NCI-H460 (cell line): ENCODE results near the gene RRP12. TPM values are rescaled to one million over a fixed set of nuclear protein-coding genes. Genes with fewer than 3 reads are reported as not detected.
"Not testable (repeated sequence)": the region's sequence is repeated elsewhere in the genome, so short reads cannot be mapped to it uniquely, and the experiment has no call there.

Source experiments
- DNase-seq: peaks from one replicate; pipeline ENCODE4 v3.0.0-alpha.2; 2016; ENCODE audit warnings: low read depth; ENCODE audit errors: extremely low read depth
- polyA plus RNA-seq: library from polyadenylated mRNA; depleted of rRNA; stranded (reverse); fragments of >200 nt; gene quantifications from 2 replicates; pipeline ENCODE4 v1.2.3, GENCODE V29; 2014; cell fraction: nucleus; rRNA removed
- total RNA-seq: library from RNA; depleted of rRNA; stranded (reverse); fragments of >200 nt; shearing (Covaris generic); gene quantifications from 2 replicates; pipeline ENCODE4 v1.2.3, GENCODE V29; 2014; rRNA removed

RRP12 gene, protein sequence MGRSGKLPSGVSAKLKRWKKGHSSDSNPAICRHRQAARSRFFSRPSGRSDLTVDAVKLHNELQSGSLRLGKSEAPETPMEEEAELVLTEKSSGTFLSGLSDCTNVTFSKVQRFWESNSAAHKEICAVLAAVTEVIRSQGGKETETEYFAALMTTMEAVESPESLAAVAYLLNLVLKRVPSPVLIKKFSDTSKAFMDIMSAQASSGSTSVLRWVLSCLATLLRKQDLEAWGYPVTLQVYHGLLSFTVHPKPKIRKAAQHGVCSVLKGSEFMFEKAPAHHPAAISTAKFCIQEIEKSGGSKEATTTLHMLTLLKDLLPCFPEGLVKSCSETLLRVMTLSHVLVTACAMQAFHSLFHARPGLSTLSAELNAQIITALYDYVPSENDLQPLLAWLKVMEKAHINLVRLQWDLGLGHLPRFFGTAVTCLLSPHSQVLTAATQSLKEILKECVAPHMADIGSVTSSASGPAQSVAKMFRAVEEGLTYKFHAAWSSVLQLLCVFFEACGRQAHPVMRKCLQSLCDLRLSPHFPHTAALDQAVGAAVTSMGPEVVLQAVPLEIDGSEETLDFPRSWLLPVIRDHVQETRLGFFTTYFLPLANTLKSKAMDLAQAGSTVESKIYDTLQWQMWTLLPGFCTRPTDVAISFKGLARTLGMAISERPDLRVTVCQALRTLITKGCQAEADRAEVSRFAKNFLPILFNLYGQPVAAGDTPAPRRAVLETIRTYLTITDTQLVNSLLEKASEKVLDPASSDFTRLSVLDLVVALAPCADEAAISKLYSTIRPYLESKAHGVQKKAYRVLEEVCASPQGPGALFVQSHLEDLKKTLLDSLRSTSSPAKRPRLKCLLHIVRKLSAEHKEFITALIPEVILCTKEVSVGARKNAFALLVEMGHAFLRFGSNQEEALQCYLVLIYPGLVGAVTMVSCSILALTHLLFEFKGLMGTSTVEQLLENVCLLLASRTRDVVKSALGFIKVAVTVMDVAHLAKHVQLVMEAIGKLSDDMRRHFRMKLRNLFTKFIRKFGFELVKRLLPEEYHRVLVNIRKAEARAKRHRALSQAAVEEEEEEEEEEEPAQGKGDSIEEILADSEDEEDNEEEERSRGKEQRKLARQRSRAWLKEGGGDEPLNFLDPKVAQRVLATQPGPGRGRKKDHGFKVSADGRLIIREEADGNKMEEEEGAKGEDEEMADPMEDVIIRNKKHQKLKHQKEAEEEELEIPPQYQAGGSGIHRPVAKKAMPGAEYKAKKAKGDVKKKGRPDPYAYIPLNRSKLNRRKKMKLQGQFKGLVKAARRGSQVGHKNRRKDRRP (N-terminal part only)
- total RNA-seq: 62.6 and 66.8 TPM in 2 replicates
- polyA plus RNA-seq: 63.3 and 88.3 TPM in 2 replicates

GRCh38 chr10:97400665-97401454, at the start of gene RRP12:
TSS of gene RRP12 (minus strand) at chr10:97401340. CDS start at chr10:97401231, 109 bp downstream.
- peak; percentile 99 for DNase-seq

DNA sequence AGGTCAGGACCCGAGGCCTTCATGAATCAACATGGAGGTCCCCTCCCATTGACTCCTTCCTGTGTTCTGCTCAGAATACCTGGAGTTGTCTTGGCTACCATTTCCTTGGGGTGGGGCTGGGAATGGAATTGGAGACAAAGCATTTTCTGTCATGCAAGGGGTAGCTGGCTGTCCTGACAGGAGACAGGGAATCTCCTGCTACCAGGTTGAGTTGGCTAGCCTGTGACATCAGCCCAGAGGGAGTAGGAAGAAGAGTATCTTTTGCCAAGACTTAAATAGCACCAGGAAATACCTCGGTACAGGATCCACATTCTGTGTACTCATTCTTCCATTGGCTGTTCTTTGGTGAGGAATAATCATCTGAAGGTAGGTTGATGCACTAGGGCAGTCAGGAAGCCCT, 49.7 kb upstream of the RRP12 start:
- no peak for DNase-seq

GRCh38 chr10:97445722-97446639, 44.8 kb upstream of the RRP12 start, which contains the start of the genes EXOSC1 and ZDHHC16:
TSS of gene EXOSC1 (minus strand) at chr10:97446006. CDS start at chr10:97445985, 21 bp downstream.
TSS of gene ZDHHC16 (plus strand) at chr10:97446175. CDS start at chr10:97451676, 5,501 bp downstream.
- peak; percentile 95 for DNase-seq

DNA sequence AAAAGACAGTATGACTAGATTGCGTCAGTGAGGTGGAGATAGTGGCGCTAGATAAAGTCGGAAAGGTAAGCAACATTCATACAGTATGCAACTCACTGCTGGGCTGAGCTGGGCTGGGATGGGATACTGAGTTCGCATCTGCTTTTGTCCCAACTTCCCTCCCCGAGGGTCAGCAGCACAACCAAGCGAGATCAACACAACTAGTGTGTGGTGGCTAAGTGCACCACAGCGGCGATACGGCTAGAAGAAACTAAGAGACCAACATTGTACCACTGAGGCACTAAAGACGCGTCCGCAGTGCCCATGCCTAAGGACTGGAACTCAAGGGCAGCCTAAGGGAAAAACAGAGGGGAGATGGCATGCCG, 44.2 kb upstream of the RRP12 start:
- no peak for DNase-seq

DNA sequence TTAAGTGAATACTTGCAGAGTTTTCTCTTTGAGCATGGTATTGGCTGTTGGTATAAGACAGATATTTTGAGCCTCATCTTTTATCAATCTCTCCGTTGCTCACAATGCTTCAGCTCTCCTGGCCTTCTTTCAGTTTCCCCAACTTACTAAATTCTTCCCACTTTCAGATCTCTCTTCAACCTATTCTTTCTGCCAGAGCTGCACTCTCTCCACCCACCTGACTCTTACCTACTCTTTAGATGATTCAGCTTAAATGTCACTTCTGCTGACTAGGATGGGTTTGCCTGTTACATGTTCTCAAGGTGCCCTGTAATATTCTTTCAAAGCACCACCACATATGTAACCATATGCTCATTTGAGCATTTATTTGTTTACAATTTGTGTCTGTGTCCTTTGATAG, 43.1 kb upstream of the RRP12 start:
- no peak for DNase-seq

- DNase-seq: no peak
These were observed 41.1 kb upstream of the RRP12 start for GRCh38 chr10:97442277-97442676.

- no peak for DNase-seq
These were observed 34.1 kb upstream of the RRP12 start for GRCh38 chr10:97435211-97435610.

- no peak for DNase-seq
These were observed 33.4 kb upstream of the RRP12 start for GRCh38 chr10:97434557-97434956.

GRCh38 chr10:97434055-97434454, 32.9 kb upstream of the RRP12 start:
- no peak for DNase-seq

DNA sequence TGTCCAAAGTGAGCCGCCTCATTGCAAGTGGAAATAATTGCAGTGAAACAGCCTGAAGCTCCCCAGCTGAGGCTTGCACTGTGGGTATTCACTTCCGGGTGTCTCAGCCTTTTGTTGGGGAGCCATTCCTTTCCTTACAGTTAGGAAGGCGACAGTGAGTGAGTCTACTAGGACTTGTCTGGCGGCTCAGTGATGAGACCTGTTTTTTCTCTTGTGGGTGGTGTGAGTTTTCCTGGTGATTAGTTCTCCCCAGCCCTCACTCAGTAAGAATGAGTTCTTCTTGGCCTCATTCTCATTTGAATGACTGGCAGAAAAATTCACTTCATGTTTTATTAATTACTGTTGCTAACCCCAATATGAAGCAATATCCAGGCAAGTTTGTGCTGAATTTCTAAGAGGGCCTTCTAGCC, 27.4 kb upstream of the RRP12 start:
- DNase-seq: no peak

- DNase-seq: no peak
These were observed 26.5 kb upstream of the RRP12 start for GRCh38 chr10:97427571-97428179.

DNA sequence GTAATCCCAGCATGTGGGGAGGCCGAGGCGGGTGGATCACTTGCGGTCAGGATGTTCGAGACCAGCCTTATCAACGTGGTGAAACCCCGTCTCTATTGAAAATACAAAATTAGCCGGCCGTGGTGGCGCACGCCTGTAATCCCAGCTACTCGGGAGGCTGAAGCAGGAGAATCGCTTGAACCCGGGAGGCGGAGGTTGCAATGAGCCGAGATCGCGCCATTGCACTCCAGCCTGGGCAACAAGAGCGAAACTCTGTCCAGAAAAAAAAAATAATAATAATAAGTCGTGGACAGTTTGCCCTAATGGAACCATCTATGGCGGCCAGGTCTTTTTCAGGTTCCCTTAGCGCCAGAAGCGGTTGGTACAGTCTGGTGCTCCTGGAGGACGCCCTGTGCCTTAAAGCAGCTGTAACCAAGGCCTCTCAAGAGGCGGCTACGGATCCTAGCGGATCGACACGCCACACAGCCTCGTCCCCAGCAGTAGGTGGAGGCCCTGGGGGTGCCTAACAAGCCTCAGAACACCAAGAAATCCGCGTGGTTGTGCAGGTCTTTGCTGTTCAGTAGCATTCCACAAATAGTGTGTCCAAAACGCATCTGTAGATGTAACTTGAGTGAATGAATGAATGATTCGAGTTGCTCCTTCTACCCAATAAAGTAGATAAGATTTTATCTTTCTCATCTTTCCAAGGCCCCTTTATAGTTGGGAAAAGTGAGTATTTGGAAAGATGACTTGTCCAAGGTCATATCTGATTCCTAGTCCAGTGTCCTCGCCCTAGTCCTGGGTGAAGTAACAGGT, 25.8 kb upstream of the RRP12 start:
- DNase-seq: no peak

DNA sequence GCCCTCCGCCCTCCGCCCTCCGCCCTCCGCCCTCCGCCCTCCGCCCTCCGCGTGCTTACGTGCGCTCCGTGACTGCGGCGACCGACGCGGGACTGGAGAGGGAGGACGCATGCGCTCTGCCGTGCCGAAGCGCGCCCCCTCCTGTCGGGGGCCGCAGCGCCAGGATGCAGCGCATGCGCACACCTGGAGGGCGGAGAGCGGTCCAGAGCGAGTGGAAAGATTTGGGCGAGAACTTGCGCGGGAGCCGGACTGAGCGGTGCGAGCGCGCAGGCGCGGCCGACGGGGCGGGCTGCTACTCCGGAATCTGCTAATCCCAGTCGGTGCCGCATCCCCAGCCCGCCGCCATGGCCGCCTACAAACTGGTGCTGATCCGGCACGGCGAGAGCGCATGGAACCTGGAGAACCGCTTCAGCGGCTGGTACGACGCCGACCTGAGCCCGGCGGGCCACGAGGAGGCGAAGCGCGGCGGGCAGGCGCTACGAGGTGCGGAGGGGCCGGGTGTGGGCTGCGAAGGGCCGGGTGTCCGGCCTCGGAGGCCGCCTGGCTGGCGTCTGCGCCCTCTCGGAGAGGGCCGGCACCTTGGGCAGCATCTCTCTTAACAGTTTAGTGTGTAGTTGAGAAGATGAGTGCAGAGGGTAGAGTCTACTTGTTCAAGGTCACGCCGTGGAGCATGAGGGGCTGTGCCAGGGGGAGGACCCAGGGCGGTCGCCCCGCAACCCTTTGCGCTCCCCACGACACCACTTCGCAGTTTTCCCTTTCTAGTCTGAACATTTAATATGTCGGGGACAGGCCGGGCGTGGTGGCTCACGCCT, 25.0 kb upstream of the RRP12 start, which contains the start of gene PGAM1:
PGAM1 (plus strand) TSS at position 228 of the 812 bp plus-strand sequence; CDS start at position 345, 117 bp downstream.
- peak; percentile 96 for DNase-seq

- DNase-seq: not testable (repeated sequence)
These were observed 22.6 kb upstream of the RRP12 start for GRCh38 chr10:97423757-97424098.

DNA sequence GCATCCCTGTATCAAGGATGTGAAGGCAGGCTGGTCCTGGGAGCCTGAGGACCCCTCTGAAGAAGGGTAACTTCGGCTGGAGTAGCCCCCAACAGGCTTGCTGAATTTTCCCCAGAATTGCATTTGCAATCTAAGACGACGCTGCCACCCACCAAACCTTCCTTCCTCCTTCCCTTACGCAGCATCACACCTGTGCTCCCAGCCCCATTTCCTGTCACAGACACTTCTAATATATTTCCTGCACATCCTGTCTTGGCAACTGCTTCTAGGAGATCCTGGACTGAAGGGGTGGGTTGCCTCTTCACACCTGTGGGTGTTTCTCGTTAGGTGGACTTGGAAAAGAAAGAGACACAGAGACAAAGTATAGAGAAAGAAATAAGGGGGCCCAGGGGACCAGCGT, 15.4 kb upstream of the RRP12 start:
- DNase-seq: no peak

- no peak for DNase-seq
These were observed 11.8 kb upstream of the RRP12 start for GRCh38 chr10:97412891-97413304.
